ENCODE data around the gene MPDU1.

MPDU1 gene

GRCh38 chr17:7572338-7572587, 11.4 kb upstream of the MPDU1 start:
- no peaks in the 10 kb centered on the region for H3K9me2 ChIP-seq (replicated peaks; ENCODE audit: insufficient read depth, low read length)
- peaks cover 64% of the 10 kb centered on the region for H3F3A ChIP-seq (ENCODE audit: insufficient read depth)
- TF ChIP-seq, protein P1, sequence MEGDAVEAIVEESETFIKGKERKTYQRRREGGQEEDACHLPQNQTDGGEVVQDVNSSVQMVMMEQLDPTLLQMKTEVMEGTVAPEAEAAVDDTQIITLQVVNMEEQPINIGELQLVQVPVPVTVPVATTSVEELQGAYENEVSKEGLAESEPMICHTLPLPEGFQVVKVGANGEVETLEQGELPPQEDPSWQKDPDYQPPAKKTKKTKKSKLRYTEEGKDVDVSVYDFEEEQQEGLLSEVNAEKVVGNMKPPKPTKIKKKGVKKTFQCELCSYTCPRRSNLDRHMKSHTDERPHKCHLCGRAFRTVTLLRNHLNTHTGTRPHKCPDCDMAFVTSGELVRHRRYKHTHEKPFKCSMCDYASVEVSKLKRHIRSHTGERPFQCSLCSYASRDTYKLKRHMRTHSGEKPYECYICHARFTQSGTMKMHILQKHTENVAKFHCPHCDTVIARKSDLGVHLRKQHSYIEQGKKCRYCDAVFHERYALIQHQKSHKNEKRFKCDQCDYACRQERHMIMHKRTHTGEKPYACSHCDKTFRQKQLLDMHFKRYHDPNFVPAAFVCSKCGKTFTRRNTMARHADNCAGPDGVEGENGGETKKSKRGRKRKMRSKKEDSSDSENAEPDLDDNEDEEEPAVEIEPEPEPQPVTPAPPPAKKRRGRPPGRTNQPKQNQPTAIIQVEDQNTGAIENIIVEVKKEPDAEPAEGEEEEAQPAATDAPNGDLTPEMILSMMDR (IDR thresholded peaks at IDR 0.05; ENCODE audit: insufficient read depth, low read length, poor library complexity, severe bottlenecking): no peak
- no peak for TF ChIP-seq EZH2phosphoT487 (conservative IDR thresholded peaks at IDR 0.05; ENCODE audit: low read length)
- H2AFZ ChIP-seq (ENCODE audit: low read depth, low read length, severe bottlenecking): no peak overlapping the region
- H3K9ac ChIP-seq (ENCODE audit: low read length): peak overlapping the region; percentile 95
- H3K36me3 ChIP-seq (ENCODE audit: low read length): peaks cover 38% of the 10 kb centered on the region
- H3K9me3 ChIP-seq (ENCODE audit: insufficient read depth, low read length): no peaks in the 10 kb centered on the region
- peaks cover 35% of the 10 kb centered on the region for H3K79me2 ChIP-seq (ENCODE audit: insufficient read depth, low read length)
- H4K20me1 ChIP-seq (ENCODE audit: low read depth, low read length): peaks cover 32% of the 10 kb centered on the region
- H3K4me3 ChIP-seq (ENCODE audit: insufficient read depth, low read length, poor library complexity, severe bottlenecking): peak overlapping the region; percentile 88
- H3K27ac ChIP-seq (ENCODE audit: low read depth, low read length): peak overlapping the region; percentile 71
- H3K4me2 ChIP-seq (ENCODE audit: low read depth, low read length, poor library complexity, severe bottlenecking): peak overlapping the region; percentile 97
- no peaks in the 10 kb centered on the region for H3K27me3 ChIP-seq (ENCODE audit: low read length)

GRCh38 chr17:7572588-7573323, 10.9 kb upstream of the MPDU1 start:
- Histone ChIP-seq H3K9me2 (replicated peaks; ENCODE audit: insufficient read depth, low read length) (no peaks in the 10 kb centered on the region), H3K27me3 (ENCODE audit: low read length) (no peaks in the 10 kb centered on the region), H3K4me3 (ENCODE audit: insufficient read depth, low read length, poor library complexity, severe bottlenecking) (peak overlapping the region; percentile 100), H2AFZ (ENCODE audit: low read depth, low read length, severe bottlenecking) (no peak overlapping the region), H3K27ac (ENCODE audit: low read depth, low read length) (peak overlapping the region; percentile 94), H3K79me2 (ENCODE audit: insufficient read depth, low read length) (peaks cover 35% of the 10 kb centered on the region), H3K36me3 (ENCODE audit: low read length) (peaks cover 38% of the 10 kb centered on the region), H3K4me2 (ENCODE audit: low read depth, low read length, poor library complexity, severe bottlenecking) (peak overlapping the region; percentile 71), H3F3A (ENCODE audit: insufficient read depth) (peaks cover 69% of the 10 kb centered on the region), H3K9ac (ENCODE audit: low read length) (peak overlapping the region; percentile 100), H3K9me3 (ENCODE audit: insufficient read depth, low read length) (no peaks in the 10 kb centered on the region), H4K20me1 (ENCODE audit: low read depth, low read length) (peaks cover 32% of the 10 kb centered on the region)
- TF ChIP-seq, protein P1 (IDR thresholded peaks at IDR 0.05; ENCODE audit: insufficient read depth, low read length, poor library complexity, severe bottlenecking): no peak
- no peak for TF ChIP-seq EZH2phosphoT487 (conservative IDR thresholded peaks at IDR 0.05; ENCODE audit: low read length)

DNA sequence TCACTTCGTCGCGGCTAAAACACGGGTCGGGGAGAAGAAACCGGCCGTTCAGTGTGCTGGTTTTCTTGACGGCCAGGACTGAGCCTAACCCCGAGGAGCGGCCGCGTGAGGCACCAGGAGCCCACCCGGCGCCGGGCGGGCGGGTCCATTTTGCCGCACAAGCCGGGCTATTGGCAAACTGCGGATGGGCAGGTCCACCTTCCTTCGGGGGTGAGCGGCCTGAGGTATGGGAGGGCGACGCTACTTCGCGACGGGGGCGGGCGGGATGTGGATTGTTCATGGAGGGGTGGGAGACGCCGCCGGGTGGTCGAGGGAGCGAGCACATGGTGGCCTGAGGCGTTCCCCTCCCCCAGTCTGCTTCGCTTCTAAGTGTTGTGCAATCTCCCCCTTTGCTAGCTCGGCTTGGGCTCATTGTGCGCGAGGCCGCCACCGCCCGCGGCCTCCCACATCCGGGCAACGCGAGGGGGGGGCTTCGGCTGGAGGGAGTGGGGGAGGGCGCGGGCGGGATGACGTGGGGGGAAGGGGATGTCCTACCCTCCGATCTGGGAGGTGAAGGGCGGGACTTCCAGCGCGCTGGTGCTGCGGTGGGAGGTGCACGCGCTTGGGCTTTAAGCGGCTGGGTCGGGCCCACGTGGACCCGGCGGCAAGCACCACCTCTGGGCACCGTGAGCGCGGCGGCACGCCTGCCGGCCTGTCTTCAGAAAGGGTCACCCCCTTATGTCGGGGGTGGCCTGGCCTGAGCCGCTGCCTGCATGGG, 10.2 kb upstream of the MPDU1 start:
- Histone ChIP-seq H3K36me3 (ENCODE audit: low read length) (peaks cover 38% of the 10 kb centered on the region), H3K79me2 (ENCODE audit: insufficient read depth, low read length) (peaks cover 35% of the 10 kb centered on the region), H3F3A (ENCODE audit: insufficient read depth) (peaks cover 76% of the 10 kb centered on the region), H3K27me3 (ENCODE audit: low read length) (no peaks in the 10 kb centered on the region), H4K20me1 (ENCODE audit: low read depth, low read length) (peaks cover 32% of the 10 kb centered on the region), H3K4me2 (ENCODE audit: low read depth, low read length, poor library complexity, severe bottlenecking) (peak overlapping the region; percentile 71), H3K27ac (ENCODE audit: low read depth, low read length) (peak overlapping the region; percentile 94), H3K4me3 (ENCODE audit: insufficient read depth, low read length, poor library complexity, severe bottlenecking) (peak overlapping the region; percentile 100), H3K9me2 (replicated peaks; ENCODE audit: insufficient read depth, low read length) (no peaks in the 10 kb centered on the region), H2AFZ (ENCODE audit: low read depth, low read length, severe bottlenecking) (no peak overlapping the region), H3K9me3 (ENCODE audit: insufficient read depth, low read length) (no peaks in the 10 kb centered on the region), H3K9ac (ENCODE audit: low read length) (peak overlapping the region; percentile 100)
- TF ChIP-seq, protein P1 (IDR thresholded peaks at IDR 0.05; ENCODE audit: insufficient read depth, low read length, poor library complexity, severe bottlenecking): no peak
- no peak for TF ChIP-seq EZH2phosphoT487 (conservative IDR thresholded peaks at IDR 0.05; ENCODE audit: low read length)

Data from SU-DHL-6 (cell line).